Epithelial cell of esophagus (primary cell): Measurements from ENCODE around the gene ADAM11.

Source experiments
- DNase-seq: peaks from one replicate; pipeline ENCODE4 v3.0.0; 2010; ENCODE audit warnings: low read depth
- H3K4me3 ChIP-seq: 2 replicates; pipeline ENCODE4 v1.5.1; 2011; ENCODE audit warnings: mild to moderate bottlenecking, low read length, control low read depth
- CTCF ChIP-seq: IDR thresholded peaks from 2 replicates; pipeline ENCODE4 v1.5.1; 2011; ENCODE audit warnings: low read depth, mild to moderate bottlenecking, low read length, control low read depth, inconsistent platforms; ENCODE audit not compliant: insufficient read depth; ENCODE audit errors: missing control alignments

Gene ADAM11

DNA sequence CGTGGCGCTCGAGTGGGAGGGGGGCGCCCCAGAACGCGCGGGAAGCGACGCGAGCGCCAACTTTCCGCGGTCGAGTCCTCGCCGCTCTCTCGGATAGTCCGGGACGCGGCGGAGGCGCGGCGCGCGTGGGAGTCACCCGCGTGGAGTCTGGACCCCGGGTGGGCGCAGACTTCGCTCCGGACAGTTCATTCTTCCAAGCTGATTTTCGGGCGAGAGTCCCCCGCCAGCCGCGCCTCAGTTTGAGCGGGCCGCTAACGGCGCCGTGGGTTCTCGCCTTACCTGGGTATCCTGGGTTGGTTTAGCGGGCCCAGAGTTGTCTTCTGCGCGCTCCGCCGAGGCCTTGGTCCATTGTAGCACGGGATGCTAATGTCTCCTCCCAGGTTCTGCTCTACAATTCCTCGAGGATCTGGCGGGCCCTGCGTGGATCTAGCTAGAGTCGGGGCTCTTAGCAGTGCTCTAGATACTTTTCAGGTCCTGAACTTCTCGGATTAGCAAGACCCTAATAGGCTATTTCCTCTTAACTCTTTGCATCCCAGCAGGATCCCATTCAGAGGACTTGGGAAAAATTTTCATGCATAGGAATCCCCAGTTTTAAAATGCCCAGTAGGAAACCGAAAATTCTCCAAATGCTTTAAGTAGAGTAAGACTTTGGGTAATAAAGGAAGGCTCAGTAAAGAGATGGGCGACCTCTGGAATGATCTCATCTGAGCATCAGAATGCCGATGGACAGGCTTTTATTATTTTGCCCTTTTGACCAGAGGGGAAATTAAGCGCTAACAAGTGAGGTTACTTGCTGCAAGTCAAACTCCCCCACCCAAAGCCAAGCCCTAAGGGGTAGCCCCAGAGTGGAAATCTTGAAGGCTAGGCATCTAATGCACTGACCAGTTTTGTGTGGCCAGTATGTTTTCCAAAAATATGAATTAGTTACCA, 71.8 kb downstream of the ADAM11 start:
- DNase-seq, result peak; percentile 45
- TF ChIP-seq CTCF, result no peak
- H3K4me3 ChIP-seq, result peak overlapping the region; percentile 66

- TF ChIP-seq CTCF, result no peak
- no peak overlapping the region for H3K4me3 ChIP-seq
- DNase-seq, result no peak
Measured at GRCh38 chr17:44831371-44831770, 72.6 kb downstream of the ADAM11 start.
